CD4-positive, alpha-beta T cell treated with Interferon alpha-2 for 1 hour (primary cell): ENCODE measurements around the gene OR4C46.
"Not testable (repeated sequence)": the region's sequence is repeated elsewhere in the genome, so short reads cannot be mapped to it uniquely, and the experiment has no call there.

Experiments
- DNase-seq, 2 donors: peaks; one replicate each; pipeline ENCODE4 v3.0.0-alpha.2; 2020 to 2022

Gene OR4C46

GRCh38 chr11:54603898-54604297 lies at the start of gene OR4C46:
Gene OR4C46 (minus strand): TSS chr11:54603998. CDS start chr11:54603998, 0 bp downstream.
- no peak for DNase-seq

GRCh38 chr11:54645606-54646005 lies 41.8 kb upstream of the OR4C46 start:
- DNase-seq, result not testable (repeated sequence)

DNA sequence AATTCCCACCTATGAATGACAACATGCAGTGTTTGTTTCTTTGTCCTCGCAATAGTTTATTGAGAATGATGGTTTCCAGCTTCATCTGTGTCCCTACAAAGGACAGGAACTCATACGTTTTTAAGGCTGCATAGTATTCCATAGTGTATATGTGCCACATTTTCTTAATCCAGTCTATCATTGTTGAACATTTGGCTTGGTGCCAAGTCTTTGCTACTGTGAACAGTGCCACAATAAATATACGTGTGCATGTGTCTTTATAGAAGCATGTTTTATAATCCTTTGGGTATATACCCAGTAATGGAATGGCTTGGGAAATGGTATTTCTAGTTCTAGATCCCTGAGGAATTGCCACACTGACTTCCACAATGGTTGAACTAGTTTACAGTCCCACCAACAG lies 42.4 kb downstream of the OR4C46 start:
- DNase-seq, result not testable (repeated sequence)

- DNase-seq, result no peak
These were observed 44.9 kb downstream of the OR4C46 start for GRCh38 chr11:54558919-54559318.

DNA sequence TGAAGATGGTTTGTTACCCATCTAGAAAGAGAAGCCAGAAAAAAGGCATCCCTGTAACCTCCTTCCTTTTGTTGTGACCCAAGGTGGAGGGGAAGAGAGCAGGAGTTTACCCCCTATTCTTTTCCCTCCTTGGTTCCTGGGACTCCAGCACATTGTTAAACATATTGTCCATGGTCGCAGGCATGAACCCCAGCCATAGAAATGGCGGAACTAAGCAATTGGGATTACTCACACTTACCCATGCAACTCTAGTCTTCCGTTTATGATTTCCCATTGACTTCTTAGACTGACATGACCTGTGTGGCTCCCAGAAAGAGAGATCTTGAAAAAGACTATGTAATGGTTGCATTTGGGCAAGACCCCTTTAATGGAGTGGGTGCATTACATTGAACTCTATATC lies 45.4 kb downstream of the OR4C46 start:
- DNase-seq, result no peak
